Adrenal gland (tissue), 12 donors: ENCODE measurements around the gene DNAH6. TPM values are rescaled to one million over a fixed set of nuclear protein-coding genes. Genes with fewer than 3 reads are reported as not detected.

Experiments
- DNase-seq, 7 donors: peaks; one replicate each; pipeline ENCODE4 v3.0.0-alpha.2; 2019 to 2020
- H3K27ac ChIP-seq, 5 donors: fragments of 200-600 bp; sonication (generic) in 4 of 5; 1 replicate in 3 of 5; 2 replicates in 2 of 5; pipeline versions ENCODE4 v1.5.1 to v1.8.0; 2016 to 2020; ENCODE audit warnings: mild to moderate bottlenecking in 1 of 5
- H3K27me3 ChIP-seq: fragments of 200-600 bp; 2 replicates; pipeline ENCODE4 v1.8.0; 2021
- H3K36me3 ChIP-seq, 2 donors: fragments of 200-600 bp; replicated peaks in 1 of 2; 1 replicate in 1 of 2; 2 replicates in 1 of 2; pipeline versions ENCODE4 v1.5.1 to v1.8.0; 2018 to 2022
- H3K4me1 ChIP-seq, 2 donors: fragments of 200-600 bp; replicated peaks in 1 of 2; 1 replicate in 1 of 2; 2 replicates in 1 of 2; pipeline versions ENCODE4 v1.5.1 to v1.8.0; 2018 to 2021
- H3K4me3 ChIP-seq, 4 donors: fragments of 200-600 bp; sonication (generic) in 3 of 4; one replicate each; pipeline ENCODE4 v1.5.1; 2016 to 2018
- H3K9me3 ChIP-seq, 3 donors: fragments of 200-600 bp; sonication (generic) in 1 of 3; replicated peaks in 1 of 3; 1 replicate in 2 of 3; 2 replicates in 1 of 3; pipeline versions ENCODE4 v1.5.1 to v1.8.0; 2016 to 2021
- POLR2A ChIP-seq, 2 donors: fragments of 450-650 bp; IDR thresholded peaks; one replicate each; pipeline ENCODE4 v1.6.1; 2017; ENCODE audit warnings: antibody characterized with exemption in 2 of 2, mild to moderate bottlenecking in 2 of 2, moderate library complexity in 1 of 2
- WGBS, 4 donors: extraction: QIAGEN DNeasy Blood & Tissue Kit in 2 of 4; methylation state at CpG; one replicate each; pipeline versions ENCODE4 v1.1.5 to v1.1.7; 2013 to 2017; 5-methylcytosine and 5-hydroxymethylcytosine counted together
- intact Hi-C, 2 donors: fragments of 100-400 bp; cut with DNase I; formaldehyde crosslinking; loops; one replicate each; pipeline versions ENCODE4 v1.14.1 to v1.15.0; 2022 to 2023
- polyA plus RNA-seq, 3 donors: library from polyadenylated mRNA; stranded (reverse); fragments of 200-250 nt in 2 of 3; fragments of 350-450 nt in 1 of 3; fragmentation: Illumina TruSeq in 1 of 3; extraction: RNeasy Lipid Tissue Mini Kit (QIAGEN cat#74804) in 1 of 3; gene quantifications; one replicate each; pipeline ENCODE4 v1.2.3, GENCODE V29; 2013 to 2014
- total RNA-seq, 9 donors: library from RNA; depleted of rRNA in 4 of 9; stranded (reverse); fragments of >200 nt in 4 of 9; fragments of 120-200 nt in 1 of 9; fragmentation: NEBNext Ultra II Directional in 1 of 9; extraction: Animal tissue kit (Norgen Biotek cat#: 25700) in 1 of 9; gene quantifications; one replicate each; pipeline versions ENCODE4 v1.1.0 to v1.2.4, GENCODE V29; 2013 to 2023
- TF ChIP-seq, protein P1 (sequence below), 6 experiments: fragments of 450-650 bp in 4 of 6; fragments of 200-600 bp in 2 of 6; sonication (generic) in 1 of 6; IDR thresholded peaks; 1 replicate in 5 of 6; 2 replicates in 1 of 6; pipeline versions ENCODE4 v1.5.1 to v1.8.0; 2016 to 2021; ENCODE audit warnings: antibody characterized with exemption in 6 of 6, mild to moderate bottlenecking in 2 of 6, moderate library complexity in 1 of 6
- donor health status: healthy with polysubstance abuse.
- donor health status: Bipolar disorder and iron deficiency.
- donor health status: DM: yes; HTN: yes; CAD: no.
- donor health status: DM: no; HTN: no; CAD: no.
- donor health status: DM: no; HTN: no; CAD: no.
- donor health status: DM: yes; HTN: yes; CAD: no.

DNAH6 gene
- total and polyA plus RNA-seq, 12 donors: 0.06 to 0.74 (median 0.28) TPM

DNA sequence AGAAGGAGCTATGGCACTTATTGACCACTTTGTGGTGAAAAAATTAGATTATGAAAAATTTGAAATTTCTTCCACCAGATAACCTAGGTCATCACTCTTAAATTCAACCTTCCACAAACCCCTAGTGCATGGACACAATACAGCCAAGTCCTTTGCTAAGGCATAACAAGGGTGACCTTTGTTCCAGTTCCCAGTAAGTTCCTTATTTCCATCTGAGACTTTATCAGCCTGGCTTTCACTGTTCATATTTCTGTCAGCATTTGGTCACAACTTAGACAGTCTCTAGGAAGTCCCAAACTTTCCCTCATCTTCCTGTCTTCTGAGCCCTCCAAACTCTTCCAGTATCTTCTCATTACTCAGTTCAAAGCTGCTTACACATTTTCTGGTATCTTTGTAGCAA is 232.0 kb downstream of the DNAH6 start:
- Histone ChIP-seq H3K9me3 (no peaks in the 10 kb centered on the region), H3K36me3 (no peaks in the 10 kb centered on the region), H3K27ac (no peak overlapping the region), H3K27me3 (no peaks in the 10 kb centered on the region), H3K4me1 (no peaks in the 10 kb centered on the region), H3K4me3 (no peak overlapping the region)
- intact Hi-C loops: no loop called here
- TF ChIP-seq, protein P1, sequence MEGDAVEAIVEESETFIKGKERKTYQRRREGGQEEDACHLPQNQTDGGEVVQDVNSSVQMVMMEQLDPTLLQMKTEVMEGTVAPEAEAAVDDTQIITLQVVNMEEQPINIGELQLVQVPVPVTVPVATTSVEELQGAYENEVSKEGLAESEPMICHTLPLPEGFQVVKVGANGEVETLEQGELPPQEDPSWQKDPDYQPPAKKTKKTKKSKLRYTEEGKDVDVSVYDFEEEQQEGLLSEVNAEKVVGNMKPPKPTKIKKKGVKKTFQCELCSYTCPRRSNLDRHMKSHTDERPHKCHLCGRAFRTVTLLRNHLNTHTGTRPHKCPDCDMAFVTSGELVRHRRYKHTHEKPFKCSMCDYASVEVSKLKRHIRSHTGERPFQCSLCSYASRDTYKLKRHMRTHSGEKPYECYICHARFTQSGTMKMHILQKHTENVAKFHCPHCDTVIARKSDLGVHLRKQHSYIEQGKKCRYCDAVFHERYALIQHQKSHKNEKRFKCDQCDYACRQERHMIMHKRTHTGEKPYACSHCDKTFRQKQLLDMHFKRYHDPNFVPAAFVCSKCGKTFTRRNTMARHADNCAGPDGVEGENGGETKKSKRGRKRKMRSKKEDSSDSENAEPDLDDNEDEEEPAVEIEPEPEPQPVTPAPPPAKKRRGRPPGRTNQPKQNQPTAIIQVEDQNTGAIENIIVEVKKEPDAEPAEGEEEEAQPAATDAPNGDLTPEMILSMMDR (IDR thresholded peaks at IDR 0.05): no peak
- TF ChIP-seq POLR2A (IDR thresholded peaks at IDR 0.05): no peak
- no peak for DNase-seq

DNA sequence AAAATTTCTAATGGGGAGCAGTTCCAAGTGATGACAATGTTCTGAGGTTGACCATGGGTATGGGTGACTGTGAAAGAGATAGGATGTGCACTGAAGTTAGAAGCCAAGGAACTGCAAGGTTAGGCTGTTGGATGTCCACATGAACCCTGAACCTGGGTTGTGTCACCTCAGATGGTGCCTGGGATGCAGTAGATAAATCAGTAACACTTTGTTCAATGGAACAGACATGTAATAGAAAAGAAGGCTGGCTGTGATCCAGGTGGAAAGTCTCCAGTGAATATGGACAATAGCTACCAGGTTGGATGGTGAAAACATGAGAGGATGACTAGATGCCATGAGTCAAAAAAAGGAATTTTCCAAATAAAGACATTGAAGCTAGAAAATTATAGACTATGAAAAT is 233.1 kb downstream of the DNAH6 start:
- DNase-seq: no peak
- Histone ChIP-seq H3K27ac (no peak overlapping the region), H3K27me3 (no peaks in the 10 kb centered on the region), H3K4me3 (no peak overlapping the region), H3K4me1 (no peaks in the 10 kb centered on the region), H3K9me3 (no peaks in the 10 kb centered on the region), H3K36me3 (no peaks in the 10 kb centered on the region)
- TF ChIP-seq, protein P1 (IDR thresholded peaks at IDR 0.05): no peak
- TF ChIP-seq POLR2A (IDR thresholded peaks at IDR 0.05): no peak
- intact Hi-C loops: no loop called here

DNA sequence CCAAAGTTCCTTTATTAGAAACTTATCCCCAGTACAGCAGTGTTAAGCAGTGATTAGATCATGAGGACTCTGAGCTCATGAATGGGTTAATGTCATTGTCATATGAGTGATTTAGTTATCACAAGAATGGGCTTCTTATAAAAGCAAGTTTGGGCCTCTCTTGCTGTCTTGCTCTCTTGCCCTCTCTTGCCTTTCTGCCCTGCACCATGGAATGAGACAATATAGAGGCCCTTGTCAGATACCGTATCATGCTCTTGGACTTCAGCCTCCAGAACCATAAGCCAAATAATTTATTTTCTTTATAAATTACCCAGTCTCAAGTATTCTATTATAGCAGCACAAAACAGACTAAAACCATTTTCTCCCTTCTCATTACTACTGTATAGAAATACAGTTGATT is 238.8 kb downstream of the DNAH6 start:
- H3K27ac ChIP-seq: no peak overlapping the region
- WGBS, 4 donors: 76 to 83% (median 77%) methylated on average over 1 of the region's 1 CpG
- TF ChIP-seq, protein P1 (IDR thresholded peaks at IDR 0.05): no peak
- no peak for TF ChIP-seq POLR2A (IDR thresholded peaks at IDR 0.05)
- no peaks in the 10 kb centered on the region for H3K4me1 ChIP-seq
- no peaks in the 10 kb centered on the region for H3K27me3 ChIP-seq
- no peaks in the 10 kb centered on the region for H3K36me3 ChIP-seq
- H3K9me3 ChIP-seq: no peaks in the 10 kb centered on the region
- no peak for DNase-seq
- no peak overlapping the region for H3K4me3 ChIP-seq
- intact Hi-C loops: no loop called here

DNA sequence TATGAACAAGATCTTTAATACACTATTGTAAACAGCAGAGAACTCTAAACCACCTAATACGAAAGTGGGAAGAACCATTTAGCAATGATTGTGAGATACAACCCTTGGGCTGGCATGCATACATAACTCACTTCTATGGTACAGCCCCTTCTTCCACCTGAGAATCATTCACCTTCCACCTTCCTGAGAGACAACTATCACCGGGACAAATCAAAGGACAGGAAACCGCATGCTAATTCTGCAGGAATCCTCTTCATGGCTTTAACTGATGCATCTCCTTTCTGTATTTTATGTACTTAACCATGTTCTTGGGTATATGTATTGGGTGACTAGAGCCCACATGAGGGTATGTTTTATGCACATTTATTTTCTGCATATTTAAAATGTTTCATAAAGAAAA is 241.3 kb downstream of the DNAH6 start:
- no peaks in the 10 kb centered on the region for H3K9me3 ChIP-seq
- DNase-seq: no peak
- no peak for TF ChIP-seq POLR2A (IDR thresholded peaks at IDR 0.05)
- TF ChIP-seq, protein P1 (IDR thresholded peaks at IDR 0.05): no peak
- H3K27ac ChIP-seq: no peak overlapping the region
- intact Hi-C loops: no loop called here
- WGBS, 4 donors: 61 to 84% (median 75%) methylated on average over 3 of the region's 3 CpGs
- no peaks in the 10 kb centered on the region for H3K27me3 ChIP-seq
- no peak overlapping the region for H3K4me3 ChIP-seq
- H3K36me3 ChIP-seq: no peaks in the 10 kb centered on the region
- no peaks in the 10 kb centered on the region for H3K4me1 ChIP-seq
